RWPE2 (cell line): Measurements from ENCODE around the gene FAM131C.

Source experiments
- ATAC-seq: fragments of 200-7000 bp; cut with Tn5 transposase; 3 replicates; pipeline ENCODE4 v1.9.1; 2021; ENCODE audit warnings: low read depth
- DNase-seq: peaks from one replicate; pipeline ENCODE4 v3.0.0-alpha.2; 2020; ENCODE audit warnings: low spot score
- H3K27ac ChIP-seq: fragments of 450-650 bp; 2 replicates; pipeline ENCODE4 v1.5.1; 2017; ENCODE audit warnings: mild to moderate bottlenecking; ENCODE audit not compliant: poor library complexity, severe bottlenecking
- H3K27me3 ChIP-seq: fragments of 250-450 bp; sonication (Bioruptor Pico); 2 replicates; pipeline ENCODE4 v1.5.1; 2021; ENCODE audit warnings: mild to moderate bottlenecking, moderate library complexity; ENCODE audit not compliant: insufficient read depth, poor library complexity, severe bottlenecking
- H3K36me3 ChIP-seq: fragments of 250-450 bp; sonication (Bioruptor Pico); 2 replicates; pipeline ENCODE4 v1.5.1; 2020; ENCODE audit warnings: low read depth, mild to moderate bottlenecking, moderate library complexity
- H3K4me1 ChIP-seq: fragments of 250-450 bp; sonication (Bioruptor Pico); 2 replicates; pipeline ENCODE4 v1.5.1; 2021; ENCODE audit warnings: mild to moderate bottlenecking, moderate library complexity; ENCODE audit not compliant: insufficient read depth, poor library complexity, severe bottlenecking
- H3K4me3 ChIP-seq: fragments of 250-450 bp; sonication (Bioruptor Pico); 2 replicates; pipeline ENCODE4 v1.5.1; 2021; ENCODE audit warnings: mild to moderate bottlenecking, moderate library complexity; ENCODE audit not compliant: severe bottlenecking
- H3K9me3 ChIP-seq: fragments of 250-450 bp; sonication (Bioruptor Pico); 2 replicates; pipeline ENCODE4 v1.5.1; 2021; ENCODE audit warnings: mild to moderate bottlenecking, moderate library complexity; ENCODE audit not compliant: severe bottlenecking
- CTCF ChIP-seq: fragments of 450-650 bp; IDR thresholded peaks from one replicate; pipeline ENCODE4 v1.5.1; 2017; ENCODE audit warnings: mild to moderate bottlenecking, moderate library complexity; ENCODE audit not compliant: poor library complexity, severe bottlenecking

The FAM131C gene

GRCh38 chr1:16015491-16015890 is 58.0 kb downstream of the FAM131C start:
- no peak for TF ChIP-seq CTCF
- ATAC-seq, result no peak
- H3K4me3 ChIP-seq, result no peak overlapping the region
- no peak for DNase-seq
- no peaks in the 10 kb centered on the region for H3K36me3 ChIP-seq
- H3K4me1 ChIP-seq, result peaks cover 6% of the 10 kb centered on the region
- no peak overlapping the region for H3K27ac ChIP-seq
- H3K9me3 ChIP-seq, result peaks cover 3% of the 10 kb centered on the region
- no peaks in the 10 kb centered on the region for H3K27me3 ChIP-seq

- TF ChIP-seq CTCF, result no peak
- Histone ChIP-seq H3K27ac (no peak overlapping the region), H3K9me3 (peaks cover 3% of the 10 kb centered on the region), H3K4me3 (no peak overlapping the region), H3K27me3 (no peaks in the 10 kb centered on the region), H3K4me1 (peaks cover 6% of the 10 kb centered on the region), H3K36me3 (no peaks in the 10 kb centered on the region)
- DNase-seq (no peak), ATAC-seq (no peak)
These were observed 58.7 kb downstream of the FAM131C start for GRCh38 chr1:16014509-16015482.

- Histone ChIP-seq H3K36me3 (no peaks in the 10 kb centered on the region), H3K4me3 (no peak overlapping the region), H3K27ac (no peak overlapping the region), H3K27me3 (no peaks in the 10 kb centered on the region), H3K9me3 (peaks cover 3% of the 10 kb centered on the region), H3K4me1 (peaks cover 6% of the 10 kb centered on the region)
- DNase-seq (no peak), ATAC-seq (no peak)
- TF ChIP-seq CTCF, result no peak
These were observed 59.6 kb downstream of the FAM131C start for GRCh38 chr1:16013908-16014258.

- peak; percentile 59 for ATAC-seq
- H3K4me3 ChIP-seq, result peak overlapping the region; percentile 19
- H3K27ac ChIP-seq, result no peak overlapping the region
- no peaks in the 10 kb centered on the region for H3K27me3 ChIP-seq
- TF ChIP-seq CTCF, result no peak
- no peak for DNase-seq
- no peaks in the 10 kb centered on the region for H3K9me3 ChIP-seq
- peaks cover 6% of the 10 kb centered on the region for H3K4me1 ChIP-seq
- no peaks in the 10 kb centered on the region for H3K36me3 ChIP-seq
These were observed 60.1 kb downstream of the FAM131C start for GRCh38 chr1:16013220-16013907.
